ENCODE measurements around the gene ZNHIT1.
A peak's percentile ranks its signal among the peaks of the same experiment; 100 is the strongest.

Gene ZNHIT1

GRCh38 chr7:101177644-101178043 is 40.3 kb upstream of the ZNHIT1 start:
- in situ Hi-C loops (cut with HindIII; ENCODE audit: low sequenced_read_pairs), result no loop called here
- DNase-seq (ENCODE audit: low read depth, low spot score), result no peak
- no peak overlapping the region for H3K4me3 ChIP-seq (ENCODE audit: low read depth, low read length)
- TF ChIP-seq CTCF (IDR thresholded peaks at IDR 0.05; ENCODE audit: low read depth, low read length), result no peak

GRCh38 chr7:101179117-101179516 is 38.8 kb upstream of the ZNHIT1 start:
- in situ Hi-C loops (cut with HindIII; ENCODE audit: low sequenced_read_pairs), result no loop called here
- no peak for TF ChIP-seq CTCF (IDR thresholded peaks at IDR 0.05; ENCODE audit: low read depth, low read length)
- DNase-seq (ENCODE audit: low read depth, low spot score), result no peak
- no peak overlapping the region for H3K4me3 ChIP-seq (ENCODE audit: low read depth, low read length)

- no peak overlapping the region for H3K4me3 ChIP-seq (ENCODE audit: low read depth, low read length)
- DNase-seq (ENCODE audit: low read depth, low spot score), result no peak
- in situ Hi-C loops (cut with HindIII; ENCODE audit: low sequenced_read_pairs), result no loop called here
- no peak for TF ChIP-seq CTCF (IDR thresholded peaks at IDR 0.05; ENCODE audit: low read depth, low read length)
Measured at GRCh38 chr7:101179713-101180112, 38.3 kb upstream of the ZNHIT1 start.

GRCh38 chr7:101180130-101180755 is 37.7 kb upstream of the ZNHIT1 start, which contains the start of gene NAT16:
Gene NAT16 (minus strand): TSS chr7:101180293. CDS start chr7:101174807, 5,486 bp downstream.
- in situ Hi-C loops (cut with HindIII; ENCODE audit: low sequenced_read_pairs), result no loop called here
- no peak within 1 kb of the TSS for H3K4me3 ChIP-seq (ENCODE audit: low read depth, low read length)
- TF ChIP-seq CTCF (IDR thresholded peaks at IDR 0.05; ENCODE audit: low read depth, low read length), result no peak
- DNase-seq (ENCODE audit: low read depth, low spot score), result no peak

- no peak for TF ChIP-seq CTCF (IDR thresholded peaks at IDR 0.05; ENCODE audit: low read depth, low read length)
- peak; percentile 19 for DNase-seq (ENCODE audit: low read depth, low spot score)
- in situ Hi-C loops (cut with HindIII; ENCODE audit: low sequenced_read_pairs), result no loop called here
- H3K4me3 ChIP-seq (ENCODE audit: low read depth, low read length), result no peak overlapping the region
Measured at GRCh38 chr7:101185258-101185839, 32.6 kb upstream of the ZNHIT1 start.

GRCh38 chr7:101186194-101186593 is 31.8 kb upstream of the ZNHIT1 start:
- no peak overlapping the region for H3K4me3 ChIP-seq (ENCODE audit: low read depth, low read length)
- DNase-seq (ENCODE audit: low read depth, low spot score), result no peak
- in situ Hi-C loops (cut with HindIII; ENCODE audit: low sequenced_read_pairs), result no loop called here
- TF ChIP-seq CTCF (IDR thresholded peaks at IDR 0.05; ENCODE audit: low read depth, low read length), result no peak

All from astrocyte of the spinal cord (primary cell).